ENCODE results near the gene PDIA2.

PDIA2 gene

GRCh38 chr16:297832-298231 is 14.9 kb downstream of the PDIA2 start:
- no peak for DNase-seq (ENCODE audit: low read depth, low spot score)

DNA sequence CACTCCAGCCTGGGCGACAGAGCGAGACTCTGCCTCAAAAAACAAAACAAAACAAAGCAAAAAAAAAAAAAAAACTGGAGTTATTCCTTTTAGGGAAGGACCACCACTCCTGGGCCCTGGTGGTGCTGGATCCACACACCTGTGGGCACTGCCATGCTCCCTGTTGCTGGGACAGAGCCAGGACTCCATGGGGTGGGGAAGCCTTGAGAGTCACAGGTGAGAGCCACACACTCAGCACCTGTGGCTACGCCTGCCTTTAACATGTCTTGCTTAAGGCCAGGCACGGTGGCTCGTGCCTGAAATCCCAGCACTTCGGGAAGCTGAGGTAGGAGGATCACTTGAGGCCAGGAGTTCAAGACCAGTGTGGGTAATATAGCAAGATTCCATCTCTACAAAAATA is 18.3 kb downstream of the PDIA2 start:
- no peak for DNase-seq (ENCODE audit: low read depth, low spot score)

DNA sequence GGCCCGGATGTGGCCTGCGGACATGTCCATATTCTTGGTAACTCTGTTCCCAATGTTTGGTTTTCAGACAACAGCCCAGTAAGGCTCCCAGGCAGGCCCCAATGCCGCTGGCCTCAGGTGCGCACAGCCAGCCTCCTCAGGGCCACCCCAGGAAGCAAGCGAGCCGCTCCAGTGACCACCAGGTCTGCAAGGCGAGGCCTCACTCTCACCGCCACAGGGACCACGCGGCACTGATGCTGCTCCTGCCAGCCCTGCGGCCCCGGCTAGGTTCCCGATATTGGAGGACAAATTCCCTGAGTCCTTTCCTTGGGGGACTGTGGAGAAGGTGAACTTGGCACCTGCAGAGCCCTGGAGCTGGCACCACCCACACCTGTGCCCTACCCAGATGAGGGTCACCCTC is 19.0 kb downstream of the PDIA2 start:
- DNase-seq (ENCODE audit: low read depth, low spot score) = no peak

GRCh38 chr16:303760-304505 is 21.0 kb downstream of the PDIA2 start:
- DNase-seq (ENCODE audit: low read depth, low spot score) = no peak

DNA sequence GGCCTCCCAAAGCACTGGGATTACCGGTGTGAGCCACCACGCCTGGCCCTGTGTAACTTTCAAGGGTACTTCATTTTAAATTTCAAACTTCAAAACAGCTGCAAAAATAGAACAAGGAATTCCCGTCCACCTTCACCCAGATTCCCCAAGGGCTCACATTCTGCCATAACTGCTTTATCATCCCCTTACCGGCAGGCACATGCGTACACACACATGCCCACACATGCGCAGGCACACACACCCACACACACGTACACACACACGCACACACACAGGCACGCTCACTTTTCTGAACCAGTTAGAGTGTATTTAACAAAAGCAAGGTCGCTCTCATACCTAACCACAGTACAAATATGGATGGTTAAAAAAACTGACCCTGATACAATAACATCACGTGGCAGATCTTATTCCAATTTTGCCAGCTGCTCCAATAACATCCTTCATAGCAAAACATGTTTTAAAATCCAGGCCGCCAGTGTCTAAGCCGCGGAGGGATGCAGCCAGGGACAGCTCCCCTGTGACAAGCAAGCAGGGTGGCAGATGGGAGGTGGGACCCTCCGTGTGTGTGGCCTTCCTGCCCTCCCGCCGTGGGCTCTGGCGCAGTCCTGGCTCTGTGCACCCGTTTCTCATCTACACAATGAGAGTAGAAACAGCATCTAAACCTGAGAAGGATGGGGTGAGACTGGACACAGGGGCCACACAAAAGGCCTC is 23.1 kb downstream of the PDIA2 start:
- DNase-seq (ENCODE audit: low read depth, low spot score) = no peak

GRCh38 chr16:306911-307370 is 24.0 kb downstream of the PDIA2 start:
- DNase-seq (ENCODE audit: low read depth, low spot score) = no peak

DNA sequence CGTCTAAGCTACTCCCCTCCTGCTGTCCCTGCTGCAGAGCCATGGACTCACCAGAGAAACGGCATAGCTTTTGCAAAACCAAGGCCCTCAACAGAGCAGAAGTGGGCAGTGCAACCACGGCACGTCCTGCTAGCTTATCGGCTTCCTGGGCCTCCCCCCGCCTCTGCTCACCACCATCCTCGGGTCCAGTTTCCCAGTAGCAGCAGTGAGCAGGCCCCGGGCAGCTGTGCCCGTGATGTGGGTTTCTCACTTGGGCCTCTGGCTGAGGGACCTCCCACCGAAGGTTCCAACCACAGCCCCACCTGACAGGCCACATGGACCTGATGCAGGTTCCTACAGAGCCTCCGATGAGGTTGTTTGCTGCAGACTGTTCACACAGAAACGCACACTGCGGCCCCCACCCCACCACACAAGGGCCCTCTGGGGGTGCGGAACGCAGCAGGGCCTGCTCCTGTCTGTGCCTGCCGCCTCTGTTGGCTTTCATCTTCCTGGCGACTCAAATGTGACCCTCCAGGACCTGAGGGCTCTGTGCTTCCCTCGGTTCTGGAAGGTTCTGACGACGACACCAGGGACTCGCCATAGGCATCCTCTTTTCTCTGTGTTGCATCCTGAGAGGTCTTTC is 24.8 kb downstream of the PDIA2 start:
- no peak for DNase-seq (ENCODE audit: low read depth, low spot score)

DNA sequence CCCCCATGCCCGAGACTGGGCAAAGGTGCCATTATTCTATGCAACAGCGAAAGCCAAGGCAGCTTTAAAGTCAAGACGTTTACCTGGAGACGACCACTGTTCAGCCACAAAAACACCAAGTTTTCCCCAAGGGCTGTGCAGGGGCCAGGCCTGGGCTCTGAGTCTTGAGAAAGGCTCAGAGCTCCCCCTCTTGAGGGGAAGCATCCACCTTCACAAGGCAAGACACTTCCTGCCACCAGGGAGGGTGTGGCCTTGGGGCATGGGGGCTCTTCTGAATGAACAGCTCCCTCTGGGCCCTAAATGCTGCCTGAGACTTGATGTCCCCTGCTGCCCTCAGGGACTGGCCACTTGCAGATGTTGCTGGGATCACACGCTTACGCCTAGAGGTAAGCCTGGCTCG is 26.5 kb downstream of the PDIA2 start:
- no peak for DNase-seq (ENCODE audit: low read depth, low spot score)

GRCh38 chr16:311725-312124 is 28.8 kb downstream of the PDIA2 start:
- no peak for DNase-seq (ENCODE audit: low read depth, low spot score)

DNA sequence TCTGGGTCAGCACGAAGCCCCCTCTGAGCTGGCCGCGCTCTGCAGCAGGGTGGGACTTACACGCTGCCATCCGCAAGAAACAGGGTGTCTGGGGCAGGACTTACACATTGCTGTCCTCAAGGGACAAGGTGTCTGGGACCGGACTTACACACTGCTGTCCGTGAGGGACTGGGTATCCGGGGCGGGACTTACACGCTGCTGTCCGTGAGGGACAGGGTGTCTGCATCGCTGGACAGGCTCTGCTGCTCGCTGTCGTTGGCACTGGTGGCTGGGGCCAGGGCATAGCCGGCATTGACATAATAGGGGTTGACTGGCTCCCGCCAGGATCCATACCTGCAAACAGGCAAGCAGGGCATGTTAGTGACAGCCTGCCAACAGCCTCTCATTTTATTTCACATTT is 31.4 kb downstream of the PDIA2 start:
- no peak for DNase-seq (ENCODE audit: low read depth, low spot score)

DNA sequence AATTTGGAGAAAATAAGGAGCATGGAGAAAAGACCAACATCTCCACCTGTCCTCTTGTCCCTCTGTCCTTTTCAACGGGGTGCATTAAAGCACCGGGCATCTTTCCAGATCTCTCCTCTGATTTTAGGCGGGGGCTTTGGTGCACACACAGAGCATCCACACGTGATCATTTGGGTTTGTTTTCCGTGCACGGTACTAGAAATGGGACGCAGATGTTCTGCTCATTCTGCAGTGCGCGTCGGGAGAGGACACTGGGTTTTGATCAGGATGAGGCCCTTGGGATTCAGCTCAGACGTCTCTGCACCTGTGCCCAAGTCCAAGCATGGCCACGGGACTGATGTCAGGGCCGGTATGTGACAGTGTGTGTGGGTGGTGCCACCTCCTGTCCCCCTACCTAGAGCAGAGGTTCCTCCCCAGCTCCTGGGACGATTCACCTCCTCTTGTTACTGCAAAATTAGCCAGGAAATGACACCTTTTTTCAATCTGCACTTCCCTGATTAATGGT is 31.9 kb downstream of the PDIA2 start:
- no peak for DNase-seq (ENCODE audit: low read depth, low spot score)

GRCh38 chr16:316741-317464 is 33.9 kb downstream of the PDIA2 start:
- no peak for DNase-seq (ENCODE audit: low read depth, low spot score)

DNA sequence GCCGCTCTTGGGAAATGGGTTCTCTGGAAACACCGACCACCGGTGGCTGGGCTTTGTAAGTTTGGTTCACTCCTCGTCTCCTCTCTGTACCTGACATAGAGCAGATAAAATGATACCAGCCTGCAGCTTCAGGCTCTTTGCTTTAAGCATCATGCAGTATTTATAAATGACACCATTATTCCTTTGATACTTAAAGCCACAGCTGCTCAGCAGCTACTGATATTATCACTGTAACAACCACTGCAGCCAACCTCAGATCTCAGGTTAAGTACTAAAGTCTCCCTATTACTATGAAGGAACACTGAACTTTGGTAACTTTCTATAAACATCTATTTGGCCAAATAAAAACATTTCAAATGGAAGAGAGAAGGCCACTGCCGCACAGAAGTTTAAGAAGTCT is 34.6 kb downstream of the PDIA2 start:
- DNase-seq (ENCODE audit: low read depth, low spot score) = no peak

DNA sequence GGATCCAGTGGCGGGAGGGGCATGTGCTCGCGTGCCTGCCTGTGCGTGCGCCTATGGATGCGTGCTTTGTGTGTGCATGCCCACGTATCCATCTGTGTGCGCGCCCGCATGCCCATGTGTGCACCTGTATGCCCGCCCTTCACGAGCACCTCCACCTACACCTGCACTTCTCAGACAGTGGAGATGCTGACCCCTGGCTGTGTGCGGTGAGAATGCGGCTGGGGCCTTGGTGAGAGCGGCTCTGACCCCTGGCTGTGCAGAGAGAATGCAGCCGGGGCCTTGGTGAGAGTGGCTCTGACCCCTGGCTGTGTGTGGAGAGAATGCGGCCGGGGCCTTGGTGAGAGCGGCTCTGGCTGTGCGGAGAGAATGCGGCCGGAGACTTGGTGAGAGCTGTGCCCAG is 35.7 kb downstream of the PDIA2 start:
- no peak for DNase-seq (ENCODE audit: low read depth, low spot score)

- no peak for DNase-seq (ENCODE audit: low read depth, low spot score)
Measured at GRCh38 chr16:320206-320605, 37.2 kb downstream of the PDIA2 start.

DNA sequence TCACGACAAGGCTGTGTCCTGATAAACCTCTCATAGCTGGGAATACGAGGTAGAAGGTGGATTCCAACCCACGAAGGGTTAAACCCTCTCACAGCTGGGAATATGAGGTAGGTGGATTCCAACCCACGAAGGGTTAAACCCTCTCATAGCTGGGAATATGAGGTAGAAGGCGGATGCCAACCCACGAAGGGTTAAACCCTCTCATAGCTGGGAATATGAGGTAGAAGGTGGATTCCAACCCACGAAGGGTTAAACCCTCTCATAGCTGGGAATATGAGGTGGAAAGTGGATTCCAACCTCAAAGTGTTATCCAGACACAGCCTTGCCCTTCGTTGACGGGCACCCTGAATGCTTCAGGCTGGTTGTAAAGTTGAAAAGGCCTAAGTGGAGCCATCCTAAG is 38.6 kb downstream of the PDIA2 start:
- no peak for DNase-seq (ENCODE audit: low read depth, low spot score)

GRCh38 chr16:322476-323143 is 39.6 kb downstream of the PDIA2 start:
- DNase-seq (ENCODE audit: low read depth, low spot score) = no peak

- DNase-seq (ENCODE audit: low read depth, low spot score) = no peak
Measured at GRCh38 chr16:324201-324450, 41.2 kb downstream of the PDIA2 start.

GRCh38 chr16:324451-325334 is 41.7 kb downstream of the PDIA2 start:
- no peak for DNase-seq (ENCODE audit: low read depth, low spot score)

DNA sequence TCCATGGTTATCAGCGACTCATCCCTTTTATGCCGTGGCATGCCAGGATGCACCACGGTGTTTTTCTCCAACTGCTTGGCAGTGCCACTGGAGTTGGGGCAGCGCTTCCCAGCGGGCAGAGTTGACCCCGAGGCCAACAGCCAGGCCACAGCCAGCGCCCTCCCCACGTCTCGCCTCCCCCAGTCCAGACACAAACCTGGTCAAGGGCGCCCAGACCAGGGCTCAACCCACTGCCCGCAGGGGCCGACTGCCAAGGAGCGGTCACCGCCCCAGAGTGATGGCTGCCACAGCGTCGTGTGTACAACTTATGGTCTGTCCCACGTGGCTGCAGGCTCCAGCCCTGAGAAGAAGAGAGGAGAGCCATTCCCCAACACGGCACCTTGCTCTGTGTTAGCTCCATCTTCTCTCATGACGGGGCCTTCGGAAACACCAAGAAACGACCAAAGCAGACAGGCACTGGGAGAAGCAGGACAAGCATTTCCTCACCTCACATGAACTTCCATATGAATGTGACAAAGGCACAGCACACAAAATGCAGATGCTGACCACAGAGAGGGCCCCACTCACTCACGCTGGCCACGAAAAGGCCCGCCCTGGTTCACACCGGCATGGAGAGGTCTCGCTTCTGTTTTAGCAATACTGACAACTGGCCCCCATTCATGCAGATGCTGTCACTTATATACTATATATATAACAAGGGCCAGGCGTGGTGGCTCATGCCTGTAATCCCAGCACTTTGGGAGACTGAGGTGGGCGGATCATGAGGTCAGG is 42.6 kb downstream of the PDIA2 start:
- DNase-seq (ENCODE audit: low read depth, low spot score) = no peak

All from astrocyte of the hippocampus (primary cell).